GM19397 (cell line): ENCODE results near the gene TCF7L2.

Experiments used
- ATAC-seq: cut with Tn5 transposase; IDR thresholded peaks from one replicate; pipeline ENCODE4 v1.9.1; 2021; ENCODE audit warnings: mild to moderate bottlenecking, moderate library complexity; ENCODE audit not compliant: unreplicated experiment

TCF7L2 gene

GRCh38 chr10:112949875-112950507 lies at the start of gene TCF7L2:
TCF7L2 (plus strand) TSS chr10:112950247; CDS start chr10:112950757, 510 bp downstream.
- no peak for ATAC-seq

- no peak for ATAC-seq
These were observed 47.3 kb upstream of the TCF7L2 start for GRCh38 chr10:112902730-112903129.

DNA sequence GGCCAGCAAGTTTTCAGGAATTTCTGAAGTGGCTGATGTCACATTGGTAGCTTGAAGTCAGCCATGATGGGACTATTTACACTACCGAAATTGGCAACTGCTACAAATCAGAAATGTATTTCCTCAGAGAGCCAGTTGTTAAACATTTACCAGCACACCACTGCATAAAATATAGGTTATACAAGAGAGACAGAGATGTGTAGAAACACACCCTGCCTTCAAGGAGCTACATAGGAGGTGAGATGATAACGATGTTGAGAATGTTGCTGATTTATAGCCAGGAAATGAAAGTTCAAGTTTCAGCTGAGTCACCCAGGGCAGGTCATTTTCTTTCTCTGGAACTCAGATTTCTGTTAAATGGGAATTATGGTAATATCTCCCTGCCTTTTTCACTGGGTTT lies 46.0 kb upstream of the TCF7L2 start:
- ATAC-seq = no peak

DNA sequence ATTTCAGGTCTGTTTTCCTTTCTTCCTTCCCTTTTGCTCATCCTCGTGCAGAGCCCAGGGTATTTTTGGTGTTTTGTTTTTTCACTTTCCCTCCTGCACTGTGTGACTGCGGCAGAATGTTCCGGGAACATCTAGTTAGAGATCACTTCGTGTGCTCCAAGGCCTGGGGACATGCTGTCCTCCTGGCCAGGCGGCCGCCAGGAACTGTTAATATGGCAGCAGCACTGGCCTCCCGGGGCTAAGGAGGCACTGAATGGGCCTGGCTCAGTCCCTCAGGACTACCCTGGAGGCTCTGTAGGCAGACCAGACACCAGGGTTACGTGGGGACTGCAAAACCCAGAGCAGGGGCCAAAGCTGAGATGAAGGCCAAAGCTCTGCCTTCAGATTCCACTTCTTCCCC lies 43.1 kb upstream of the TCF7L2 start:
- ATAC-seq = no peak

- ATAC-seq = no peak
These were observed 42.2 kb upstream of the TCF7L2 start for GRCh38 chr10:112907893-112908292.

GRCh38 chr10:112911206-112911605 lies 38.8 kb upstream of the TCF7L2 start:
- ATAC-seq = no peak

DNA sequence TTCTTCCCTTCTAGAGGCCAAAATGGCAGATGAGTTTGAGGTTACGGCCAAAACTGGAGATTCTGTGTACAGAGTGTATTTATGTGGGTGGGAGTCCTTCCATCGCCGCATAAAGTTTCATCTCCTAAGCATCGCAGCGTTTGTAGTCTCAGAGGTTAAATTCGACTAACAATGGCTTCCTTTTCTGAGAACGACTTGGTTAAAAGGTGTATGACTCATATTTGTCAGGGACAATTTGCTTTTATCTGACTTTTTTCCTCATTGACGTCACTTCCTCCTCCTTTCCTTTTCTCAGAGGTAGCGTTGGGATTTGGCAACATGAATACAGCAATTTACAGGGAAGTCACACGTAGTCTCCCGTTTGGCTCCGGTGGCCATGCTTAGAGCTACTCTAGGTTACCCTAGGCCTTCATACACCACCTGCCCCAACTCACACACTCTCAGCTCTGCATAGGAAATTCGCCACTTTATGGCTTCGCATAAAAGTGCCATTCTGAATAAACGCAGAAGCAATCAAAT lies 37.6 kb upstream of the TCF7L2 start:
- no peak for ATAC-seq

DNA sequence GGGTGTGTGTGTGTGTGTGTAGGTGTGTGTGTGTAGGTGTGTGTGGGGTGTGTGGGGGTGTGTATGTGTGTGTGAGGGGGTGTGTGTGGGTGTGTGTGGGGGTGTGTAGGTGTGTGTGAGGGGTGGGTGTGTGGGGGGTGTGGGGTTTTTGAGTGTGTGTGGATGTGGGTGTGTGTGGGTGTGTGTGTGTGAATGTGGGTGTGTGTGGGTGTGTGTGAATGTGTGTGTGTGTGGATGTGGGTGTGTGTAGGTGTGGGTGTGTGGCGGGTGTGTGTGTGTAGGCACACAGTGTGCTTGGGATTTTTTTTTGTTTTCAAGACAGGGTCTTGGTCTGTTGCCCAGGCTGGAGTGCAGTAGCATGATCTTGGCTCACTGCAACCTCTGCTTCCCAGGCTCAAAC lies 36.8 kb upstream of the TCF7L2 start:
- no peak for ATAC-seq

- no peak for ATAC-seq
These were observed 36.3 kb upstream of the TCF7L2 start for GRCh38 chr10:112913661-112914287.

GRCh38 chr10:112914288-112914952 lies 35.6 kb upstream of the TCF7L2 start:
- ATAC-seq = no peak

DNA sequence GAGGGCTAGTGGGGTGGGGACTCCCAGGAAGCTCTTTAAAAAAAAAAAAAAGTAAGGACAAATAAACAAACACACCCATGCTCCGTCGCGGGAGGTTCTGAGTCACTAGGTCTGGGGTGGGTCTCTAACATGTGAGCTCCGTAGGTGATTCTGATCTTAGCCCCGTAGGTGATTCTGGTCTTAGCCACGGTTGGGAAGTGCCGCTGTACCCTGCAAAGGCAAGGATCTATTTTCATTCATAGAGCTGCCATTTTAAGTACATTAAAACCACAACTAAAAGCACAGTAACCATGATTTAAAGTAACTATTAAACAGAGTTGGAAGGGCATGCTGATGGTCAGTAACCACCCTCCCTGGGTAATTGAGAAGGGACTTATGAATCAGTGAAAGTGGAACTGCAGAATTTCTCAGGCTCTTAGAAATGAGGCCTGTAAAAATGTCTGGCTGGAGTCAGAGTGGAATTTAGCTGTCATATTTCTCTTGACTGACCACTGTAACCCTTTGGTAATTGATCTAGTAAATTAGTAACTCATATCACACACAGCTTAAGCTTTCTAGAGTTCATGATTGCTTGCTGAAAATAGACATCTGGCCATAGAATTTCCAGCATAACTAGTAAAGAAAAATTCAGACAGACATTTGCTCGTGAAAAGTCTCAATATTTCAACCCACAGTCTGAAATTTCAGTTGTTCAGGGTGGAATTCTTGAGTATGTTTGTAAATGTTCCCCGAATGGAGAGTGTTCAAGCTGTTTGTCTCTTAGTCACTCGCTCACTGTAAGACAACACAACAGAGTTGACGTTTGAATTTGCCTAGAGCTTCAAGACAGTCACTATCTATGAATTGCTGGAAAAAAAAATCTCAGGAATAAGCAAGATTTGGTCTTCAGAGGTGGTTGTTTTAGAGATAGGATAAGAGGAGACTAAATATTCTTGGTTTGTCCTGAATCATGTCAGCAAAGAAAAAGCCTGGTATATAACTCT lies 34.2 kb upstream of the TCF7L2 start:
- no peak for ATAC-seq

DNA sequence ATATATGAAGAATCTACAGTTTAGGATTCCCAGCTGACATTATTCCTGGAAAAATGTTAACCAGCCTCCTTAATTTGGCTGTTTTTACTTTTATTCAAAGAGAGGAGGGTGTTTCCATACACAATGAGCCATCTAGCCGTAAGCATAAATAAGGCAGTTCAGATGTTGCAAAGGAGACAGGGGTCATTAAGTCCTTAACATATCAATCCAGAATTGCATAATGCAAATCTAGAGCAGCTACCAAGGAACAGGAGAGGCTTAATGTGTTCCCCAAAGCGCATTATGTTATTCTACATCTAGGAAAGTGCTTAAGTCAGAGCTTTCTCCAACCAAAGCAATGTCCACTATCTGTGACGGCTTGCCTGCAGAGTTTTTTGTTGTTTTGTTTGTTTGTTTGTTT lies 32.4 kb upstream of the TCF7L2 start:
- ATAC-seq = no peak

GRCh38 chr10:112918771-112919170 lies 31.3 kb upstream of the TCF7L2 start:
- ATAC-seq = no peak

GRCh38 chr10:112919721-112920120 lies 30.3 kb upstream of the TCF7L2 start:
- ATAC-seq = no peak

GRCh38 chr10:112926906-112927688 lies 22.9 kb upstream of the TCF7L2 start:
- ATAC-seq = no peak

- no peak for ATAC-seq
These were observed 22.1 kb upstream of the TCF7L2 start for GRCh38 chr10:112927980-112928379.

DNA sequence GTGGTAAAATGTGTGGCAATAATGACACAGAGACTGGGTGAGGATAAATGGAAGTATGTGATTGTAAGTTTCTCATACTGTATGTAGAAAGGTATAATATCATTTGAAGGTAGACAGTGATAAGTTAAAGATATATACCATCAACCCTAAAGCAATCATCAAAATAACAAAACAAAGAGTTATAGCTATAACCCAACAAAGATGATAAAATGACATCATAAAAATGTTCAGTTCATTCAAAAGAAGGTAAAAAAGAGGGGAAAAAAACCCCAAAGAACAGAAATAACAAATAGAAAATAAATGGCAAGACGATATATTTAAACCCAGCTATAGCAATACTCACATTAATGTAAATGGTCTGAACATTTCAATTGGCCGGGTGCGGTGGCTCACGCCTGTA lies 17.4 kb upstream of the TCF7L2 start:
- no peak for ATAC-seq

- ATAC-seq = no peak
These were observed 15.9 kb upstream of the TCF7L2 start for GRCh38 chr10:112934193-112934592.

- no peak for ATAC-seq
These were observed 11.1 kb upstream of the TCF7L2 start for GRCh38 chr10:112938808-112939482.

DNA sequence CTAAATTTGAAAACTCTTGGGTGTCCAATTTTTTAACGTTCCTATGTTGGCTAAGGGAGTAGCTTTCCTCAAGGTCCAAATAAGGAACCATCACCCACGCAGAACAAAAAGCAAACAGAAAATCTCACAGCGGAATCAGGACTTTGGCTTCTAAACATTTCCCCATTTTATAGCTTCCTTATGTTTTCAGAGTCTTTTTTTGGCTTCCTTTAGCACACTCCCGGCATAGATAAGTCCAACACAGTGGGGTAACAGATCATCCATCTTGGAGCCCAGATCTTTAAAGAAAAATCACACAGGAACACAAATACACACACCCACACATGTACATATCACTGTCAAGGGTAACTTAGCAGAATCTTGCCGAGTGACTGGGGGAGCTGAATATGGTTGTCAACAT lies 4.2 kb upstream of the TCF7L2 start:
- no peak for ATAC-seq
